Tibial nerve (tissue), 4 donors: ENCODE results near the gene RAB3GAP2.

Source experiments
- CTCF ChIP-seq, 5 experiments: fragments of 200-600 bp in 3 of 5; fragments of 450-650 bp in 2 of 5; sonication (generic) in 3 of 5; IDR thresholded peaks; one replicate each; pipeline ENCODE4 v1.5.1; 2016 to 2019; ENCODE audit warnings: antibody characterized with exemption in 5 of 5, mild to moderate bottlenecking in 3 of 5, moderate library complexity in 2 of 5
- EP300 ChIP-seq, 2 donors: sonication (generic); formaldehyde crosslinking; IDR thresholded peaks; one replicate each; pipeline ENCODE4 v1.6.1; 2017; ENCODE audit warnings: antibody characterized with exemption in 2 of 2, mild to moderate bottlenecking in 1 of 2
- POLR2A ChIP-seq, 2 donors: fragments of 450-650 bp; IDR thresholded peaks; one replicate each; pipeline ENCODE4 v1.6.1; 2017; ENCODE audit warnings: antibody characterized with exemption in 2 of 2, mild to moderate bottlenecking in 2 of 2, moderate library complexity in 2 of 2

DNA sequence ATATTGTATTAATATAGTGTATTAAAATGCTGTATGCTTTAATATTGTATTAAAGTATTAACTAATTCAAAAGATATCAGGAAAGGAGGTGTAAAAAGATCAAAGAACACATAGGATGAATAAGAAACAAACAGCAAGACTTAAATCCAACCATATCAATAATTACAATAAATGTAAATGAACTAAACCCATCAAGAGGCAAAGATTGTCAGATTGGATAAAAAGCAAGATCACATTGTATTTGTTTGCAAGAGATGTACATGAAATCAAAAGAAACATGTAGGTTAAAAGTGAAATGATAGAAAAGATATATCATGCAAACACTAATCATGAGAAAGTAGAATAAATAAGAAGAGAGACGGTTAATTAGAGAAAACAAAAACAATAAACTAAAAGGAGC lies 34.1 kb upstream of the RAB3GAP2 start:
- TF ChIP-seq CTCF (IDR thresholded peaks at IDR 0.05) (no peak), EP300 (IDR thresholded peaks at IDR 0.05) (no peak), POLR2A (IDR thresholded peaks at IDR 0.05) (no peak)
